GM18861 (cell line): ENCODE results near the gene SAMM50.

ENCODE experiments used
- ATAC-seq: cut with Tn5 transposase; IDR thresholded peaks from one replicate; pipeline ENCODE4 v1.9.1; 2021; ENCODE audit not compliant: unreplicated experiment

The SAMM50 gene

DNA sequence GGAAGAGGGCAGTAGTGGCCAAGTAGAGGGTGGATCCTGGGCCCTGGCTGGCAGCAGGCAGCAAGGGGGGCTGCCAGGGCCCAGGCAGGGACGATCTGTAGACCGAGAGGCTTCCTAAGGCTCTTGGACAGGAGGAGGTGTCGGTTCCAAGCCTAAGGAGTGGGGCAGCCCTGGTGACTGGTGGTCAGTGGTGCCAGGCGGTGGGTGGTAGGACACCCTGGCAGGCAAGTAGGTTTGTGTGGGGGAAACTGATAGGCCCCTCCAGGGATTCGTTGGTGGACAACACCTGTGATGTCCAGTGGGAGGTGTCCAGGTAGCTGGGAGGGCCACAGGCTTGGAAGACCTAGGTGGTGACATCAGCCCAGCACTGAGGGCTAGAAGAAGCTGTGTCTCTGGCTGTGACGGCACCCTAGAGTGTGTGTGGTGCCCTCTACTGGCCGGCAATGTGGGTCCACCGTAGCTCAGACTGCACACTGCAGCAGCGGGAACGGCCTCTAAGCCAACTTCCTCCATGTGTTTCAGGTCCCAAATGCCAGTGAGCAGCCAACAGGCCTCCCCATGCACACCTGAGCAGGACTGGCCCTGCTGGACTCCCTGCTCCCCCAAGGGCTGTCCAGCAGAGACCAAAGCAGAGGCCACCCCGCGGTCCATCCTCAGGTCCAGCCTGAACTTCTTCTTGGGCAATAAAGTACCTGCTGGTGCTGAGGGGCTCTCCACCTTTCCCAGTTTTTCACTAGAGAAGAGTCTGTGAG is 9.4 kb upstream of the SAMM50 start:
- ATAC-seq, result no peak

GRCh38 chr22:43946384-43946667 is 8.9 kb upstream of the SAMM50 start:
- no peak for ATAC-seq

- no peak for ATAC-seq
These were observed 6.3 kb upstream of the SAMM50 start for GRCh38 chr22:43948836-43949406.

DNA sequence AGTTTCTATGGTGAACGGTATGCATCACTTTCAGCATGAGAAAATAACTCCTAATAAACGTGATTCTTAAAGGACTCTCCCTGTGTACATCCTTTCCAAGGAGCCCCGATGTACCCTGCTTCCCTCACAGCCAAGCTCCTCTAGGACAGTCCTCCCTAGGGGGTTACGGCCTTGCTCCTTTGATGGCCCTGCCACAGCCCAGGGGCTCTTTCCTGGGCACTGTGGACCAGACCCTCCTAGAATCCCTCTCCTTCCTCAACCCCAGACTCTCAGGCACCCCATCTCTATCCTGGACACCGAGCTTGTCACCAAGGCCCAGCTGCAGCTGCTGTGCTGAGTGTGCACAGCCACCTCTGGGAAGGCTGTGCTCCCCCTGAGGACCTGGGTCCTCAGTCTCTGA is 3.9 kb upstream of the SAMM50 start:
- ATAC-seq, result no peak

- no peak for ATAC-seq
These were observed 3.3 kb upstream of the SAMM50 start for GRCh38 chr22:43951966-43952365.

DNA sequence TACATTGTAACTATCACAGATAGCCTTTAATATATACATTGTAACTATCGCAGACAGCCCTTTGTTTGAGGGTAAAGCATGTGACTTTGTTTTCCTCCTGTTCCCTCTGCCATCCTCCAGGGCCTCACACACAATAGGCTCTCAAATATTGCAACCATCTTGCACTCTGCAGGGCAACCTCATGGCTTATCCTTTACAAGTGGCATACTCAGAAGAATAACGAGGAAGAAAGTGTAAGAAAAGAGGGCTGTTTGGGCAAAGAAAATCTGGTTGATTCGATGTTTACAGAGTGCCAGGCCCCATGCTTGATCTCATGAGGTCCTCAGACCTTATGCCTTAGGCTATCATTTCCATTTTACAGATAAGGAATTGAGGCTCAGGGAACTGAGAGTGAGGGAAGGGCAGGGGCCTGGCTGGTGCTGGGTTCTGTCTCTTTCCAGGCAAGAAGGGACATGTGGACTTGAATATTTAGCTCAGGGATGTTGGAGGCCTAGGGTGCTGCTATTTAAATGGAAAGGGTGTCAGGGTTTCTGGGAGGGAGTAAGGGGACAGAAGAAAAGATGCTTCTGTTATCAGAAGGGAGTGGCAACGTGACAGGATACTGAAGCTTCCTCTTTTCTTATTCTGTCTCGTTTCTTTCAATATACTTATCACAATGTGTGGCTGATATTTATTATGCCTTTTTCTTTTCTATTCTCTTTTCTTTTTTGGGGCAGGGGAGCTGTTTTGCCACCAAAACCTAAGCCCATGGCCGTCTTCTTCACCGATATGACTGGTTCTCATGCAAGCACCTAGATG is 1.1 kb upstream of the SAMM50 start:
- no peak for ATAC-seq

- peak; percentile 17 for ATAC-seq
These were observed 891 bp downstream of the SAMM50 start for GRCh38 chr22:43955883-43956782.

DNA sequence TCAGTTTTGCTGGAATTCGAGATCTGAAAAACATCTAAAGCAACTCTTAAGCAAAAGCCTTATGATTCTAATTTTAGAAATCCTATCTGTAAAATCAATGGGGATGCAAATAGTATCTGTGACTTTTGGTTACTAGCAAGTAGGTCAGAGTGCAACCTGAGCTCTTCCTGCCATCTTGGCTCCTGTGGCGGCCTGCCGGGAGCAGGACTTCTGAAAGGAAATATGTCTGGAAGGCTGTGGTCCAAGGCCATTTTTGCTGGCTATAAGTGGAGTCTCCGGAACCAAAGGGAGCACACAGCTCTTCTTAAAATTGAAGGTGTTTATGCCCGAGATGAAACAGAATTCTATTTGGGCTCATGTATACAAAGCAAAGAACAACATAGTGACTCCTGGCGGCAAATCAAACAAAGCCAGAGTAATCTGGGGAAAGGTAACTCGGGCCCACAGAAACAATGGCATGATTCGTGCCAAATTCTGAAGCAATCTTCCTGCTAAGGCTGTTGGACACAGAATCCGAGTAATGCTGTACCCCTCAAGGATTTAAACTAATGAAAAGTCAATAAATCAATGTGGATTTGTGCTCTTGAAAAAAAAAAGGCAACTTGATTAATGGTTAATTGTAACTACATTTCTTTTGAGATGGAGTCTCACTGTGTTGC is 1.7 kb downstream of the SAMM50 start:
- no peak for ATAC-seq

- no peak for ATAC-seq
These were observed 2.6 kb downstream of the SAMM50 start for GRCh38 chr22:43957871-43958270.

- ATAC-seq, result no peak
These were observed 9.1 kb downstream of the SAMM50 start for GRCh38 chr22:43964314-43964857.

GRCh38 chr22:43967069-43967468 is 11.8 kb downstream of the SAMM50 start:
- ATAC-seq, result no peak

- no peak for ATAC-seq
These were observed 13.4 kb downstream of the SAMM50 start for GRCh38 chr22:43968614-43969013.

GRCh38 chr22:43969021-43969878 is 14.0 kb downstream of the SAMM50 start:
- no peak for ATAC-seq

- ATAC-seq, result no peak
These were observed 14.9 kb downstream of the SAMM50 start for GRCh38 chr22:43969989-43970755.

DNA sequence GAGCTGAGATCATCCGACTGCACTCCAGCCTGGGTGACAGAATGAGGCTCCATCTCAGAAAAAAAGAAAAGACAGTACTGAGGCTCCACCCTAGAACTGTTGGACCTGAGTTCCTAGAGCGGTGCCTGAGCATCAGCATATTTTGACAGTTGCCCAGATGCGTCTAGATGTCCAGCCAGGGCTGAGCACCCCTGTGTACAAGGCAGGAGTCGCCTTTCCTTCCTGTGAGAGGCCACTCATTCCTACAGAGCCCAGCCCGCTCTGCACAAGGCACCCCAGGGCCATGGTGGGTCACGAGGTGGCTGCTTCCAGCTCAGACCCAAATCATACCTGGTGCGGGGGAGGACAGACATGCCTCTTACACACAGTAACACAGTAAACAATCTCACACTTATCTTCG is 15.9 kb downstream of the SAMM50 start:
- no peak for ATAC-seq

DNA sequence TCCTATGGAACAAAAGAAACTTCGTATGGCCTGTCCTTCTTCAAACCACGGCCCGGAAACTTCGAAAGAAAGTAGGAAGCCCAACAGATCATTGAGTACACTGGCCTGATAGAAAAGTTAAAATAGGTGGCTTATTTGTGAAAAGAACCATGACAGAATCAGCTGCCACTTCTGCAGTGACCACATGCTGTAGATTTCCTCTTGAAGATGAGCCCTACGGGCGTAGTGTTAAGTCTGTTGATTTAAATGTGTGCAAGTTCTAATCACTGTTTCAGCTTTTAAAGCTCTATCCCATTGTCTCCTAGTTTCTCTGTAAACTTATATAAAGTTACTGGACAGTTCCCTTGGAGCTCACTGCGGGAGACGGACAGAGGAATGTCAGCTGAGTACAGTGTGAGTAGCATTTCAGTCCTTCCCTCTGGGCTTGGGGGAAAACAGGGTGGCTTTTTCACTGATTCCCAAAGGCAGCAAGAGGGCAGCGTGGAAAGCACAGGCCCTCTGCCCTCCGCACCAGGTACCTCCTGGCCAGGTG is 17.8 kb downstream of the SAMM50 start:
- ATAC-seq, result no peak

DNA sequence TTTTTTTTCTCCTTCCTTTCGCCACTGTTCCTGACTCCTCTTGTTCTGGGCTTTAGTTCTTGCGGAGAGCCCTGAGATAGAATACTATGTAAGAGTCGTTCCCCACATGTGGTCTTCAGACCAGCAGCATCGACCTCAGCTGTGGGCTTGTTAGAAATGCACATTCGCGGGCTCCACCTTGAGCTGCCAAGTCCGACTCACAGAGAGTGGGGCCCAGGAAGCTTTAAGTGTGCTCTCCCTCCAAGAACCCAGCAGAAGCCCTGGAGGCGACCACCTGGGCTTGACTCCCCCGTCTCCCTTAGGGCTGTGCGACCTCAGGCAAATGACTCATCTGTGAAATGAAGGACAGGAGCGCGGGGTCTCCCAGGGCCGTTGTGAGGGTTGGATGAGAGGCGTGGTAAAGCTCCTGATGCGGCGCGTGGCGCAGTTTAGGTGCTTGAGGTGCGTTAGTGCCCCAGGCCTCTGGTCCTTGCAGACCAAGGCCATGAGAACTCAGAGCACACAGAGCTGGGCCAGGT is 18.8 kb downstream of the SAMM50 start:
- ATAC-seq, result no peak

DNA sequence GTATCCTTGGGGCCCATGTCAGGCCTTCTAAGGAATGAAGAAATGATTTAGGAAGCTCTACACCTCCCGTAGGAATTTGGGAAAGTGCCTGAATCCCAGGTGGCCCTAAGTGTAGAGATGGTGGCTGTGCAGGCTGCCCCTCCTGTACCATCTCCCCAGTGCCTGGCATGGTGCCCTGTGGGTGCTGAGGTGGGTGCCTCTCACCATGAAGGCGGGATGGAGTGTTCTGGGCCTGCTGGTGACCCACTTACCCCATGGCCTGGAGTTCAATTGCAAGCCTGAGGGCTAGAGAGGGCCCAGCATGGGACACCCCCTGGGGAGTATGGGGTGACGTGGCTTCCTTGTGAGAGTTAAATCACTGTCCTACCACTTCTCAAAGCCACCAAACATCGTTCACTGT is 19.8 kb downstream of the SAMM50 start:
- no peak for ATAC-seq
